Keratinocyte (primary cell): Measurements from ENCODE around the gene PTPRN2.

Experiments used
- EZH2 ChIP-seq: IDR thresholded peaks from one replicate; pipeline ENCODE4 v1.6.1; 2012; ENCODE audit warnings: inconsistent platforms, mild to moderate bottlenecking, low read length, moderate library complexity
- TF ChIP-seq, protein P1 (sequence below), 3 experiments: IDR thresholded peaks in 1 of 3; conservative IDR thresholded peaks in 1 of 3; optimal IDR thresholded peaks in 1 of 3; 2 replicates in 2 of 3; 3 replicates in 1 of 3; pipeline versions ENCODE3 to v1.5.1; 2011; ENCODE audit warnings: low read length in 3 of 3, mild to moderate bottlenecking in 3 of 3, moderate library complexity in 2 of 3, control low read depth in 1 of 3, inconsistent platforms in 1 of 3; ENCODE audit not compliant: insufficient read depth in 2 of 3; ENCODE audit errors: extremely low read depth in 1 of 3

- TF ChIP-seq, protein P1, sequence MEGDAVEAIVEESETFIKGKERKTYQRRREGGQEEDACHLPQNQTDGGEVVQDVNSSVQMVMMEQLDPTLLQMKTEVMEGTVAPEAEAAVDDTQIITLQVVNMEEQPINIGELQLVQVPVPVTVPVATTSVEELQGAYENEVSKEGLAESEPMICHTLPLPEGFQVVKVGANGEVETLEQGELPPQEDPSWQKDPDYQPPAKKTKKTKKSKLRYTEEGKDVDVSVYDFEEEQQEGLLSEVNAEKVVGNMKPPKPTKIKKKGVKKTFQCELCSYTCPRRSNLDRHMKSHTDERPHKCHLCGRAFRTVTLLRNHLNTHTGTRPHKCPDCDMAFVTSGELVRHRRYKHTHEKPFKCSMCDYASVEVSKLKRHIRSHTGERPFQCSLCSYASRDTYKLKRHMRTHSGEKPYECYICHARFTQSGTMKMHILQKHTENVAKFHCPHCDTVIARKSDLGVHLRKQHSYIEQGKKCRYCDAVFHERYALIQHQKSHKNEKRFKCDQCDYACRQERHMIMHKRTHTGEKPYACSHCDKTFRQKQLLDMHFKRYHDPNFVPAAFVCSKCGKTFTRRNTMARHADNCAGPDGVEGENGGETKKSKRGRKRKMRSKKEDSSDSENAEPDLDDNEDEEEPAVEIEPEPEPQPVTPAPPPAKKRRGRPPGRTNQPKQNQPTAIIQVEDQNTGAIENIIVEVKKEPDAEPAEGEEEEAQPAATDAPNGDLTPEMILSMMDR (optimal IDR thresholded peaks at IDR 0.05 in 1 of 3, IDR thresholded peaks at IDR 0.05 in 1 of 3, conservative IDR thresholded peaks at IDR 0.05 in 1 of 3; ENCODE audit: extremely low read depth in 1 of 3, insufficient read depth in 2 of 3, low read length in 3 of 3) = no peak
- TF ChIP-seq EZH2 = no peak
Observed at GRCh38 chr7:158447151-158447505, 140.5 kb downstream of the PTPRN2 start.
